ENCODE results near the gene RIOX2.

RIOX2 gene

DNA sequence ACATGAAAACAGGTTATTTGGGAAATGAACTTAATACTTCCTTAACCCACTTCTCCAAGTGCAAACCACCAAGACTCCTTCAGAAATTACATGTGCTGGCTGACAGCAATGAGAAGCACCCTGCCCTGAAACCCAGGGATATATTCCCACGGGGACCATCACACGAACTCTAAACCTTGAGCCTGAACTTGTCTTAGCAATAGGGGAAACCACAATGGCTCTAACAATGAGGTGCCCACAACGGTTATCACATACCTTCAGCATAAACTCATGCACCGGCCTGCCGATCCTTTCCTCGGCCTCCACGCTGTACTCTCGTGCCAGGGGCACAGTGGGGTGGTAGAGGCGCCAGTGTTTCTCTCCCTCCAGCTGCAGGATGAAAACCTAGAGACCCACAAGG, 13.4 kb downstream of the RIOX2 start:
- Histone ChIP-seq H3K9ac (ENCODE audit: low read length) (no peak overlapping the region), H2AFZ (ENCODE audit: low read length) (no peak overlapping the region), H3K9me2 (ENCODE audit: low read depth, low read length) (no peaks in the 10 kb centered on the region), H3K27me3 (ENCODE audit: insufficient read depth, low read length) (no peaks in the 10 kb centered on the region), H3K9me3 (ENCODE audit: low read length) (no peaks in the 10 kb centered on the region), H3K4me1 (ENCODE audit: insufficient read depth, low read length, severe bottlenecking) (no peaks in the 10 kb centered on the region), H3K4me2 (ENCODE audit: low read length) (no peak overlapping the region), H3K27ac (ENCODE audit: low read depth, low read length, poor library complexity, severe bottlenecking) (no peak overlapping the region), H4K20me1 (ENCODE audit: insufficient read depth, low read length) (no peaks in the 10 kb centered on the region), H3K36me3 (ENCODE audit: insufficient read depth, low read length) (peaks cover 71% of the 10 kb centered on the region), H3K4me3 (ENCODE audit: low read depth, low read length, poor library complexity, severe bottlenecking) (no peak overlapping the region), H3K79me2 (ENCODE audit: insufficient read depth, low read length) (0 out of 2 replicates have a peak, but pooled peaks cover 12% of the 10 kb centered on the region), H3F3A (ENCODE audit: insufficient read depth, low read length) (no peaks in the 10 kb centered on the region)
- TF ChIP-seq EZH2 (IDR thresholded peaks at IDR 0.05; ENCODE audit: borderline replicate concordance, low read length) = no peak
- TF ChIP-seq, protein P1, sequence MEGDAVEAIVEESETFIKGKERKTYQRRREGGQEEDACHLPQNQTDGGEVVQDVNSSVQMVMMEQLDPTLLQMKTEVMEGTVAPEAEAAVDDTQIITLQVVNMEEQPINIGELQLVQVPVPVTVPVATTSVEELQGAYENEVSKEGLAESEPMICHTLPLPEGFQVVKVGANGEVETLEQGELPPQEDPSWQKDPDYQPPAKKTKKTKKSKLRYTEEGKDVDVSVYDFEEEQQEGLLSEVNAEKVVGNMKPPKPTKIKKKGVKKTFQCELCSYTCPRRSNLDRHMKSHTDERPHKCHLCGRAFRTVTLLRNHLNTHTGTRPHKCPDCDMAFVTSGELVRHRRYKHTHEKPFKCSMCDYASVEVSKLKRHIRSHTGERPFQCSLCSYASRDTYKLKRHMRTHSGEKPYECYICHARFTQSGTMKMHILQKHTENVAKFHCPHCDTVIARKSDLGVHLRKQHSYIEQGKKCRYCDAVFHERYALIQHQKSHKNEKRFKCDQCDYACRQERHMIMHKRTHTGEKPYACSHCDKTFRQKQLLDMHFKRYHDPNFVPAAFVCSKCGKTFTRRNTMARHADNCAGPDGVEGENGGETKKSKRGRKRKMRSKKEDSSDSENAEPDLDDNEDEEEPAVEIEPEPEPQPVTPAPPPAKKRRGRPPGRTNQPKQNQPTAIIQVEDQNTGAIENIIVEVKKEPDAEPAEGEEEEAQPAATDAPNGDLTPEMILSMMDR (IDR thresholded peaks at IDR 0.05; ENCODE audit: low read length) = no peak

- Histone ChIP-seq H4K20me1 (ENCODE audit: insufficient read depth, low read length) (no peaks in the 10 kb centered on the region), H3K9ac (ENCODE audit: low read length) (no peak overlapping the region), H3K4me3 (ENCODE audit: low read depth, low read length, poor library complexity, severe bottlenecking) (no peak overlapping the region), H3K4me1 (ENCODE audit: insufficient read depth, low read length, severe bottlenecking) (no peaks in the 10 kb centered on the region), H3F3A (ENCODE audit: insufficient read depth, low read length) (no peaks in the 10 kb centered on the region), H3K9me3 (ENCODE audit: low read length) (no peaks in the 10 kb centered on the region), H3K27ac (ENCODE audit: low read depth, low read length, poor library complexity, severe bottlenecking) (no peak overlapping the region), H3K9me2 (ENCODE audit: low read depth, low read length) (no peaks in the 10 kb centered on the region), H3K4me2 (ENCODE audit: low read length) (no peak overlapping the region), H3K36me3 (ENCODE audit: insufficient read depth, low read length) (peaks cover 71% of the 10 kb centered on the region), H2AFZ (ENCODE audit: low read length) (no peak overlapping the region), H3K27me3 (ENCODE audit: insufficient read depth, low read length) (no peaks in the 10 kb centered on the region), H3K79me2 (ENCODE audit: insufficient read depth, low read length) (0 out of 2 replicates have a peak, but pooled peaks cover 8% of the 10 kb centered on the region)
- TF ChIP-seq, protein P1 (IDR thresholded peaks at IDR 0.05; ENCODE audit: low read length) = no peak
- no peak for TF ChIP-seq EZH2 (IDR thresholded peaks at IDR 0.05; ENCODE audit: borderline replicate concordance, low read length)
These were observed 13.8 kb downstream of the RIOX2 start for GRCh38 chr3:97958396-97958795.

DNA sequence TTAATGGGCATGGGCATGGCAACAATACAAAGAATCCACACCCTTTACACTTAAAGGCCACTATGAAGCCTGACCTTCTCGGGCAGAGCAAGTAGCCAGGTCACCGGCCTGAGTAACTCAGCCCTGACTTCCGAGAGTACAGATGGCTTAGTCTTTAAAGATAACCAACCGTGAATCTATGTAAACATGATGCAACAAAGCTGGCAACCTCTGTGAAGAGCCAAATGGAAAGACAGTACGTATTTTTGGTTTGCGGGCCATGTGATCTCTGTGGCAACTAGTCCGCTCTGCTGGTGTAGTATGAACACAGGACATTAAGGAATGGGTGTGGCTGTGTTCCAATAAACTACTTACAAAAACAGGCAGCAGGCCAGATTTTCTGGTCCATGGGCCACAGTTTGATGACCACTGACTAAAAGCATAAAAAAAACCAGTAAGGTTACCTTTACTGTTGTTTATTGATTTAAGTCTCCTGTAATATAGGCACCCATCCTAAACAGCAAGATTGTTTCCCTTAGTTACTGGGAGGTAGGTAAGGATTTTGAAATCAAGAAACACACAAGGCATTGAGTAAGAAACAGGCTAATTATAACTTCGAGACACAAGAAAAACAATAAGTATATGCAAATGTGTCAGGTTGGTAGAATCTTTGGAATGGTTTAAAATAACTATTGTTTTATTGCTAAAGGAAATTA, 14.5 kb downstream of the RIOX2 start:
- H3K4me1 ChIP-seq (ENCODE audit: insufficient read depth, low read length, severe bottlenecking) = no peaks in the 10 kb centered on the region
- no peak overlapping the region for H3K27ac ChIP-seq (ENCODE audit: low read depth, low read length, poor library complexity, severe bottlenecking)
- H3K4me3 ChIP-seq (ENCODE audit: low read depth, low read length, poor library complexity, severe bottlenecking) = no peak overlapping the region
- no peak overlapping the region for H3K4me2 ChIP-seq (ENCODE audit: low read length)
- no peak overlapping the region for H3K9ac ChIP-seq (ENCODE audit: low read length)
- TF ChIP-seq, protein P1 (IDR thresholded peaks at IDR 0.05; ENCODE audit: low read length) = no peak
- no peaks in the 10 kb centered on the region for H3K27me3 ChIP-seq (ENCODE audit: insufficient read depth, low read length)
- H3K79me2 ChIP-seq (ENCODE audit: insufficient read depth, low read length) = 0 out of 2 replicates have a peak, but pooled peaks cover 6% of the 10 kb centered on the region
- H3F3A ChIP-seq (ENCODE audit: insufficient read depth, low read length) = no peaks in the 10 kb centered on the region
- H2AFZ ChIP-seq (ENCODE audit: low read length) = no peak overlapping the region
- H4K20me1 ChIP-seq (ENCODE audit: insufficient read depth, low read length) = no peaks in the 10 kb centered on the region
- peaks cover 74% of the 10 kb centered on the region for H3K36me3 ChIP-seq (ENCODE audit: insufficient read depth, low read length)
- H3K9me3 ChIP-seq (ENCODE audit: low read length) = no peaks in the 10 kb centered on the region
- no peaks in the 10 kb centered on the region for H3K9me2 ChIP-seq (ENCODE audit: low read depth, low read length)

Measured in OCI-LY1 (cell line).